Tongue (tissue), 3 donors: ENCODE results near the gene SLC11A2. TPM values are rescaled to one million over a fixed set of nuclear protein-coding genes. Genes with fewer than 3 reads are reported as not detected.
A peak's percentile ranks its signal among the peaks of the same experiment; 100 is the strongest.
"Not testable (repeated sequence)": the region's sequence is repeated elsewhere in the genome, so short reads cannot be mapped to it uniquely, and the experiment has no call there.

Source experiments
- DNase-seq: peaks from one replicate; pipeline ENCODE4 v3.0.0-alpha.2; 2015
- small RNA-seq: library from RNA; depleted of rRNA; stranded (forward); fragments of <200 nt; gene quantifications from one replicate; pipeline ENCODE3, GENCODE V24; 2014; ENCODE audit warnings: low replicate concordance
- total RNA-seq: library from RNA; depleted of rRNA; stranded (reverse); fragments of >200 nt; gene quantifications from one replicate; pipeline ENCODE4 v1.2.3, GENCODE V29; 2014

Gene SLC11A2
- total RNA-seq, 1 donor from 2014 or later: 54.9 TPM

GRCh38 chr12:50947933-50948626, 78.1 kb downstream of the SLC11A2 start:
- no peak for DNase-seq

DNA sequence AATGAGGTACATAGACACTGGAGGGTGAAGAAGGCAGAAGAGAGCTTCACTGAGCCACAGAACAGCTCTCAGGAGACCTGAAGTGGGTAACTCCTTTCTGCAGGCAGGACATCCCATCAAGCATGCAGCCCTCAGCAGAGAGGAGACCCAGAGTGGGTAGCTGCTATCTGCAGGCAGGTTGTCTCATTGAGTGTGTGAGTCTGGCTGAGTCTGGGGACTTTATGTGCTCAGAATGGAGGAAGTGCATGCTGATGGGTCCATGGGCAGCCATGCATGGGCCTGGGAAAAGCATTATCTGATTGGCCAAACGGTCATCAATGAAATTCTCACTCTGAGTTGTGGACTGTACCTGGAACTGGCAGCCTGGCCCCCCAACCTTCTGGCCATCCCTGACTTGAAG, 88.5 kb downstream of the SLC11A2 start:
- DNase-seq: no peak

- DNase-seq: no peak
Measured at GRCh38 chr12:50936821-50937530, 89.2 kb downstream of the SLC11A2 start.

DNA sequence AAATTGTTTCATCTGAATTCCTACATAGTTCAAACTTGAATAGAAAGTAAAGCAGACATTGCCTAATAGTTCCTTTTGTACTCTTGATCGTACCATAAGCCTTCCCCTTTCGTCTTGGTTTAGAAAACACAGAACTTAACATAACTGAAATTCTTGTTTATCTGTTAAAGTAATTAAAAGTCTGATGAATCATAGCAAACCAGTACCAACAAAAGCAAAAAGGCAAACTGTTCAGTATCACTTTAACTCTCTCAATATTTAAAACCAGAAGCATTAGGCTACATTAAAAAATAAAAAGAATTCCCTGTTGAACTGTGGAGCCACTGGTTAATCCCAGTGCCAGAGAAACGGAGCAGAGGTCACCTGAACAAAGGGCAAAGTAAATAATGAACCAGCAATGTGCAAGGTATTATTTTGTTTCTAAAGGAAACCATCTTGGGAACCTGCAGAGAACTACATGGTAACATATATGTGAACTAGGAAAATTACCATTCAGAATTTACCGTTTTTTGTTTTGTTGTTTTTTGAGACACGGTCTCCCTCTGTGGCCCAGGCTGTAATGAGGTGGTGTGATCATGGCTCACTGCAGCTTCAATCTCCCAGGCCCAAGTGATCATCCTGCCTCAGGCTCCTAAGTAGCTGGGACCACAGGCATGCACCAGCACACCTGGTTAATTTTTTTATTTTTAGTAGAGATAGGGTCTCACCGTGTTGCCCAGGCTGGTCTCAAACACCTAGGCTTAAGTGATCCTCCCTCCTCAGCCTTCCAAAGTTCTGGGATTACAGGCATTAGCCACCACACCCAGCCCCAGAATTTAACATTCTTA, 91.0 kb downstream of the SLC11A2 start:
- DNase-seq: peak; percentile 17

GRCh38 chr12:50934371-50934851, 91.8 kb downstream of the SLC11A2 start:
- DNase-seq: peak; percentile 19

DNA sequence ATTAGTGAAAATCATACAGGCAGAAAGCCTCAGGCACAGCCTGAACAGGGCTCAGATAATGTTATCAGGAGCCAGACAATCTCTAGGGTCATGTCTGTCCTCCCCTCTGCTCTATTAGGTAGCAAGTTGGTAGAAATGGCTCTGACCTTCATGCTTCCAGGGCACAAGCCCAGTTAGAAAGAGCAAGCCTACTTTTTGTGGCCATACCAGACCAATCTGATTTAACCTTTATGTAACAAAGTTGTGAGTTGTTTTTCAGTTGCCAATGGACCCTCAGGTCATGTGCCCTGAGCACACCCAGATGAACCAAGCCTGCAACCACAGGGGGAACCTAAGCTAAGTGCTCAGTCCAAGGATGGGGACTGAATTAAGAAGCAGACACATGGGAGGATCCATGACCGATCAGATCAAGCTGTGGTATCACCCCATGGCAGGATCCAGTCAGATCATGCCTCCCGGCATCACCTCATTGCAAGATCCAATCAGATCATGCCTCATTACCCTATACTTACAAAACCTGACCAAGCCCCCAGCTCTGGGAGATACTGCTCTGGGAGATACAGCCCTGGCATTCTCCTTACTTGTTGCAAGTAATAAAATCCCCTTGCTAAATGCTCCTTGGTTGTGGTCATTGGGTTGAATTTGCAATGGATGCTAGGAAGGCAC, 92.6 kb downstream of the SLC11A2 start:
- DNase-seq: no peak

DNA sequence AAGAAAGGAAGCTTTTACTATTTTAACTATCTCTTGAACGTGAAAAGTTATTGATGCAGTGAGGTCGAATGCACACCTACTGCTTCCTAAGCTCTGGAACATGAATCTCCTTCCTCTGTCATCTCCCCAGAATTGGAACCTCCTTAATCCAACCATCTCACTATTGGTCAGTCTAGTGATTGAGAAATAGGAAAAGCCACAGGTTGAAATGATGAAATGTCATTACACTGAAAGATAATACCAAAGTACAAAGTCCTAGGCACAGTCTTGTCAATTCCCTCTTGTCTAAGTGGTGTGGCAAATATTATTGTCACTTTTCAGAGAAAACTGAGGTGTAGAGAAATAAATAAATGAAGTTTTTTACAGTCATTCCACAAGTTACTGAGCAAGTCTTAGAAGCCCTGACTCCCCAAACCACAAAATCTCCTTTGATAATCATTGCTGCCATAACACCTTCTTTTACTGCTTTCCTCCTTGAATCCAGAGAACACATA, 93.3 kb downstream of the SLC11A2 start:
- no peak for DNase-seq

GRCh38 chr12:50930477-50930876, 95.7 kb downstream of the SLC11A2 start:
- DNase-seq: not testable (repeated sequence)

DNA sequence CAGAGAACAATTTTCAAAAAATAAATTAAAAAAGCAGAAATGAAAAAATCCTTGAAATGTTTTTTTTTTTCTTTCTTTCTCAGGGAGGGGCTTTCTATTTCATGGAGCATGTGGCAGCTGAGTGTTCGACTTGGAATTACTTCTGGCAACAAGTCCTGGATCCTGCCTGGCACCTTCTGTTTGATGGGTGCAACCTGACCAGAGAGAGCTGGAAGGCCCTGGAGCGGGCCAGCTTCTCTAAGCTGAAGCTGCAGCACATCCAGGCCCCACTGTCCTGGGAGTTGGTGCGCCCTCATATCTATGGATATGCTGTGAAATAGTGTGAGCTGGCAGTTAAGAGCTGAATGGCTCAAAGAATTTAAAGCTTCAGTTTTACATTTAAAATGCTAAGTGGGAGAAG, 96.4 kb downstream of the SLC11A2 start:
- no peak for DNase-seq

Small RNA genes within 50 kb of the gene (small RNA-seq; reads per million reads assigned to genes)
- gene AC008121.1 (not detected), gene RF00019 (not detected), gene RNU6-1273P (not detected), gene RNU6-87P (not detected)

Other genes with a start within 250 kb of the SLC11A2 start
- not detected for gene TMPRSS12, start 183.5 kb downstream of the SLC11A2 start, total RNA-seq
- not detected for gene HIGD1C, start 73.8 kb downstream of the SLC11A2 start, total RNA-seq
- gene LETMD1, start 21.9 kb upstream of the SLC11A2 start, total RNA-seq: 57.2 TPM
- gene CSRNP2, start 57.2 kb upstream of the SLC11A2 start, total RNA-seq: 21.0 TPM
- 28.2 TPM for gene TFCP2, start 146.8 kb upstream of the SLC11A2 start, total RNA-seq
- 4.5 TPM for gene POU6F1, start 191.7 kb upstream of the SLC11A2 start, total RNA-seq
- 74.2 TPM for gene DAZAP2, start 212.4 kb upstream of the SLC11A2 start, total RNA-seq
- 5.0 TPM for gene SMAGP, start 244.0 kb upstream of the SLC11A2 start, total RNA-seq